ENCODE measurements around the gene PIAS4. TPM values are rescaled to one million over a fixed set of nuclear protein-coding genes. Genes with fewer than 3 reads are reported as not detected.

Gene PIAS4
- total RNA-seq, 2 experiments from 2014 or later: 34.2 to 35.6 TPM

- H3K4me1 Mint-ChIP-seq (ENCODE audit: low read depth): peaks cover 68% of the 10 kb centered on the region
- ATAC-seq: no peak
These were observed 74.6 kb downstream of the PIAS4 start for GRCh38 chr19:4082172-4082571.

GRCh38 chr19:4083677-4084546 lies 76.4 kb downstream of the PIAS4 start:
- POLR2A ChIA-PET: interaction anchor here (0.6 to 1.5 kb wide), 3 partner anchors 18 to 25 kb away, joined by 4 to 5 read pairs (median 5); no protein-coding TSS in a partner anchor
- ATAC-seq (peak; percentile 34), DNase-seq (peak; percentile 82)
- H3K9me3 Mint-ChIP-seq (ENCODE audit: insufficient read depth): no peaks in the 10 kb centered on the region
- H3K4me1 Mint-ChIP-seq (ENCODE audit: low read depth): peaks cover 70% of the 10 kb centered on the region
- peaks cover 12% of the 10 kb centered on the region for H3K36me3 Mint-ChIP-seq (ENCODE audit: low read depth)
- CTCF ChIA-PET: interaction anchor here (0.7 to 1.0 kb wide), 2 partner anchors 18 to 25 kb away, joined by 3 read pairs; no protein-coding TSS in a partner anchor
- no peaks in the 10 kb centered on the region for H3K27me3 Mint-ChIP-seq (ENCODE audit: low read depth)
- H3K4me3 Mint-ChIP-seq: peak overlapping the region; percentile 56
- peak overlapping the region; percentile 91 for H3K27ac Mint-ChIP-seq

More at GRCh38 chr19:4082172-4082571, 74.6 kb downstream of the PIAS4 start:
- DNase-seq: no peak
- H3K36me3 Mint-ChIP-seq (ENCODE audit: low read depth): peaks cover 9% of the 10 kb centered on the region
- peak overlapping the region; percentile 39 for H3K27ac Mint-ChIP-seq
- no peaks in the 10 kb centered on the region for H3K9me3 Mint-ChIP-seq (ENCODE audit: insufficient read depth)
- no peak overlapping the region for H3K4me3 Mint-ChIP-seq
- CTCF ChIA-PET: no interaction called here
- H3K27me3 Mint-ChIP-seq (ENCODE audit: low read depth): no peaks in the 10 kb centered on the region
- POLR2A ChIA-PET: no interaction called here

GRCh38 chr19:4084547-4084877 lies 77.0 kb downstream of the PIAS4 start:
- ATAC-seq (no peak), DNase-seq (no peak)
- no peaks in the 10 kb centered on the region for H3K9me3 Mint-ChIP-seq (ENCODE audit: insufficient read depth)
- H3K4me1 Mint-ChIP-seq (ENCODE audit: low read depth): peaks cover 72% of the 10 kb centered on the region
- H3K27ac Mint-ChIP-seq: peak overlapping the region; percentile 91
- ChIA-PET POLR2A (interaction anchor here (0.6 to 1.5 kb wide), 3 partner anchors 19 to 24 kb away, joined by 4 to 5 read pairs (median 5); no protein-coding TSS in a partner anchor), CTCF (interaction anchor here (1.0 kb wide), 1 partner anchor 24 kb away, joined by 3 read pairs; no protein-coding TSS in a partner anchor)
- no peaks in the 10 kb centered on the region for H3K27me3 Mint-ChIP-seq (ENCODE audit: low read depth)
- peaks cover 18% of the 10 kb centered on the region for H3K36me3 Mint-ChIP-seq (ENCODE audit: low read depth)
- H3K4me3 Mint-ChIP-seq: peak overlapping the region; percentile 56

GRCh38 chr19:4086411-4086867 lies 78.9 kb downstream of the PIAS4 start:
- Mint-ChIP-seq H3K27me3 (ENCODE audit: low read depth) (no peaks in the 10 kb centered on the region), H3K27ac (peak overlapping the region; percentile 74), H3K36me3 (ENCODE audit: low read depth) (peaks cover 29% of the 10 kb centered on the region), H3K4me3 (peak overlapping the region; percentile 43), H3K4me1 (ENCODE audit: low read depth) (peaks cover 80% of the 10 kb centered on the region), H3K9me3 (ENCODE audit: insufficient read depth) (no peaks in the 10 kb centered on the region)
- no peak for DNase-seq
- ChIA-PET CTCF (no interaction called here), POLR2A (interaction anchor here (0.9 to 1.3 kb wide), 2 partner anchors 8 to 20 kb away, joined by 3 to 6 read pairs; no protein-coding TSS in a partner anchor)
- ATAC-seq: no peak

- ChIA-PET CTCF (interaction anchor here (0.7 to 2.3 kb wide), 4 partner anchors 13 to 52 kb away, joined by 3 to 14 read pairs (median 9); no protein-coding TSS in a partner anchor), POLR2A (interaction anchor here (0.6 to 2.3 kb wide), 6 partner anchors 10 to 23 kb away, joined by 5 to 32 read pairs (median 6); no protein-coding TSS in a partner anchor)
- H3K27ac Mint-ChIP-seq: peak overlapping the region; percentile 96
- H3K4me1 Mint-ChIP-seq (ENCODE audit: low read depth): peaks cover 76% of the 10 kb centered on the region
- H3K36me3 Mint-ChIP-seq (ENCODE audit: low read depth): peaks cover 32% of the 10 kb centered on the region
- H3K9me3 Mint-ChIP-seq (ENCODE audit: insufficient read depth): no peaks in the 10 kb centered on the region
- no peak for DNase-seq
- H3K27me3 Mint-ChIP-seq (ENCODE audit: low read depth): no peaks in the 10 kb centered on the region
- no peak for ATAC-seq
- peak overlapping the region; percentile 73 for H3K4me3 Mint-ChIP-seq
These were observed 80.5 kb downstream of the PIAS4 start for GRCh38 chr19:4087787-4088679.

GRCh38 chr19:4088975-4089374 lies 81.4 kb downstream of the PIAS4 start:
- ATAC-seq (peak; percentile 84), DNase-seq (peak; percentile 96)
- H3K27ac Mint-ChIP-seq: peak overlapping the region; percentile 96
- H3K36me3 Mint-ChIP-seq (ENCODE audit: low read depth): peaks cover 39% of the 10 kb centered on the region
- POLR2A ChIA-PET: interaction anchor here (0.7 to 2.3 kb wide), 8 partner anchors 9 to 602 kb away, joined by 3 to 32 read pairs (median 6); no protein-coding TSS in a partner anchor
- H3K4me1 Mint-ChIP-seq (ENCODE audit: low read depth): peaks cover 74% of the 10 kb centered on the region
- no peaks in the 10 kb centered on the region for H3K27me3 Mint-ChIP-seq (ENCODE audit: low read depth)
- H3K9me3 Mint-ChIP-seq (ENCODE audit: insufficient read depth): no peaks in the 10 kb centered on the region
- CTCF ChIA-PET: interaction anchor here (0.7 to 2.3 kb wide), 9 partner anchors 12 to 104 kb away, joined by 3 to 14 read pairs (median 5); partner anchors contain the start of genes EEF2 and ZBTB7A
- peak overlapping the region; percentile 73 for H3K4me3 Mint-ChIP-seq

Small RNA genes within 50 kb of the gene (microRNA-seq; reads per million reads assigned to microRNA genes)
- not detected for gene MIR637

Other genes starting within 250 kb of the PIAS4 start
- gene APBA3, start 246.0 kb upstream of the PIAS4 start, total RNA-seq: 10 to 100 TPM; 39.6 to 40.5 TPM
- 10 to 100 TPM; 66.9 to 71.4 TPM for gene MRPL54, start 245.1 kb upstream of the PIAS4 start, total RNA-seq
- not detected for gene RAX2, start 235.5 kb upstream of the PIAS4 start, total RNA-seq
- gene MATK, start 221.4 kb upstream of the PIAS4 start, total RNA-seq: 10 to 100 TPM; 39.9 to 44.0 TPM
- under 1 TPM; 0.24 to 0.42 TPM for gene ZFR2, start 138.7 kb upstream of the PIAS4 start, total RNA-seq
- not detected for gene ATCAY, start 127.1 kb upstream of the PIAS4 start, total RNA-seq
- gene NMRK2, start 74.7 kb upstream of the PIAS4 start, total RNA-seq: not detected
- 10 to 100 TPM; 43.0 to 44.9 TPM for gene DAPK3, start 36.6 kb upstream of the PIAS4 start, total RNA-seq
- 1,000 to 10,000 TPM; 1,524 to 1,558 TPM for gene EEF2, start 22.3 kb upstream of the PIAS4 start, total RNA-seq
- 10 to 100 TPM; 59.1 to 63.1 TPM for gene ZBTB7A, start 59.2 kb downstream of the PIAS4 start, total RNA-seq
- gene MAP2K2, start 116.4 kb downstream of the PIAS4 start, total RNA-seq: 100 to 1,000 TPM; 218 to 234 TPM
- gene CREB3L3, start 145.9 kb downstream of the PIAS4 start, total RNA-seq: under 1 TPM; 0.16 to 0.18 TPM
- 10 to 100 TPM; 30.8 to 40.4 TPM for gene SIRT6, start 174.8 kb downstream of the PIAS4 start, total RNA-seq
- gene ANKRD24, start 175.0 kb downstream of the PIAS4 start, total RNA-seq: under 1 TPM; 0.68 to 0.73 TPM
- gene EBI3, start 221.8 kb downstream of the PIAS4 start, total RNA-seq: not detected
- 10 to 100 TPM; 24.8 to 26.1 TPM for gene YJU2, start 239.3 kb downstream of the PIAS4 start, total RNA-seq